MCF 10A (cell line): ENCODE measurements around the gene ROCK1. TPM values are rescaled to one million over a fixed set of nuclear protein-coding genes. Genes with fewer than 3 reads are reported as not detected.

Source experiments
- BruUV-seq: library from RNA; stranded (reverse); fragments of 400-500 nt; replicated peaks from 2 replicates; lab custom pipeline; 2021; lab: Mats Ljungman, UMichigan
- CTCF ChIA-PET: fragments of 300-600 bp; sonication (Branson Sonifier 250); formaldehyde crosslinking; extraction: SDS; loops from one replicate; lab custom pipeline; 2021; ENCODE audit warnings: antibody characterized with exemption, inconsistent platforms; lab: Yijun Ruan, JAX
- POLR2A ChIA-PET: fragments of 300-600, 350-650 bp; sonication (Branson Sonifier 250); formaldehyde crosslinking; extraction: SDS; loops from one replicate; lab custom pipeline; 2020; ENCODE audit warnings: antibody characterized with exemption, inconsistent platforms; lab: Yijun Ruan, JAX
- DNase-seq: peaks from one replicate; pipeline ENCODE4 v3.0.0-alpha.2; 2018; ENCODE audit not compliant: unreplicated experiment
- H3K27ac Mint-ChIP-seq: one replicate; pipeline ENCODE4 v1.8.0; 2022; ENCODE audit warnings: mild to moderate bottlenecking, low read depth, mixed read lengths; ENCODE audit not compliant: unreplicated experiment
- H3K27me3 Mint-ChIP-seq: one replicate; pipeline ENCODE4 v1.8.0; 2022; ENCODE audit warnings: mixed read lengths; ENCODE audit not compliant: insufficient read depth, unreplicated experiment
- H3K36me3 Mint-ChIP-seq: one replicate; pipeline ENCODE4 v1.8.0; 2022; ENCODE audit warnings: mild to moderate bottlenecking, moderate library complexity, mixed read lengths; ENCODE audit not compliant: insufficient read depth, unreplicated experiment
- H3K4me1 Mint-ChIP-seq: one replicate; pipeline ENCODE4 v1.8.0; 2022; ENCODE audit warnings: mixed read lengths; ENCODE audit not compliant: insufficient read depth, unreplicated experiment
- H3K4me3 Mint-ChIP-seq: one replicate; pipeline ENCODE4 v1.8.0; 2022; ENCODE audit warnings: mild to moderate bottlenecking, moderate library complexity, mixed read lengths; ENCODE audit not compliant: unreplicated experiment
- H3K9me3 Mint-ChIP-seq: one replicate; pipeline ENCODE4 v1.8.0; 2022; ENCODE audit warnings: mixed read lengths; ENCODE audit not compliant: unreplicated experiment
- intact Hi-C: fragments of 100-400 bp; cut with micrococcal nuclease; formaldehyde crosslinking; loops from 2 replicates; pipeline ENCODE4 v1.14.1; 2022
- total RNA-seq: library from RNA; stranded (reverse); gene quantifications from 2 replicates; pipeline ENCODE4 v1.2.3, GENCODE V29; 2022
- TF ChIP-seq, protein P1 (sequence below): fragments of 200-600 bp; IDR thresholded peaks from one replicate; pipeline ENCODE4 v1.8.0; 2022; ENCODE audit warnings: antibody characterized with exemption, mild to moderate bottlenecking; ENCODE audit not compliant: unreplicated experiment

The ROCK1 gene
- total RNA-seq, 1 experiment from 2014 or later, result 47.9 TPM

DNA sequence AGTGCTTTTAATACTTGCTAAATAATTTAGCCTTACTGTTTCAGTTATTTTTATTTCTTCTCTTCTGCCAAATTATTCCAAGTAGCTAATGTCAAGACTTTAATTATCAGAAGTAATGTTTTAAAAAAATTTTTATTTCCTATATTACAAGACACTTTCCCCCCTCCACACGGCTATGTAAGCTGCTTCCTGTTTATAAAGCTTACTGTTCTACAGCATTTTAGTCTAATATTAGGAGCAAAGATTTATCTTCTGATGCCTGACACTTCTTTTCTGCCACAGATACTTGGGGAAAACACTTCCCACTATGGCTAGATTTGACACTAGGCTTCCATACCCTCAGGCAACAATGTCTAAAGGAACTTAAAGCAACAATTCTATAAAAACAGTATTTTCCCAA, 62.3 kb downstream of the ROCK1 start:
- Mint-ChIP-seq H3K4me3 (no peak overlapping the region), H3K36me3 (peaks cover 19% of the 10 kb centered on the region), H3K4me1 (peaks cover 23% of the 10 kb centered on the region), H3K9me3 (no peaks in the 10 kb centered on the region), H3K27me3 (no peaks in the 10 kb centered on the region), H3K27ac (no peak overlapping the region)
- ChIA-PET CTCF (interaction anchor here (0.6 to 1.2 kb wide), 3 partner anchors 65 to 563 kb away, joined by 3 read pairs; partner anchors contain the start of gene SNRPD1), POLR2A (interaction anchor here (0.6 to 2.7 kb wide), 4 partner anchors 29 to 193 kb away, joined by 3 to 9 read pairs (median 3); partner anchors contain the start of gene ROCK1)
- TF ChIP-seq, protein P1, sequence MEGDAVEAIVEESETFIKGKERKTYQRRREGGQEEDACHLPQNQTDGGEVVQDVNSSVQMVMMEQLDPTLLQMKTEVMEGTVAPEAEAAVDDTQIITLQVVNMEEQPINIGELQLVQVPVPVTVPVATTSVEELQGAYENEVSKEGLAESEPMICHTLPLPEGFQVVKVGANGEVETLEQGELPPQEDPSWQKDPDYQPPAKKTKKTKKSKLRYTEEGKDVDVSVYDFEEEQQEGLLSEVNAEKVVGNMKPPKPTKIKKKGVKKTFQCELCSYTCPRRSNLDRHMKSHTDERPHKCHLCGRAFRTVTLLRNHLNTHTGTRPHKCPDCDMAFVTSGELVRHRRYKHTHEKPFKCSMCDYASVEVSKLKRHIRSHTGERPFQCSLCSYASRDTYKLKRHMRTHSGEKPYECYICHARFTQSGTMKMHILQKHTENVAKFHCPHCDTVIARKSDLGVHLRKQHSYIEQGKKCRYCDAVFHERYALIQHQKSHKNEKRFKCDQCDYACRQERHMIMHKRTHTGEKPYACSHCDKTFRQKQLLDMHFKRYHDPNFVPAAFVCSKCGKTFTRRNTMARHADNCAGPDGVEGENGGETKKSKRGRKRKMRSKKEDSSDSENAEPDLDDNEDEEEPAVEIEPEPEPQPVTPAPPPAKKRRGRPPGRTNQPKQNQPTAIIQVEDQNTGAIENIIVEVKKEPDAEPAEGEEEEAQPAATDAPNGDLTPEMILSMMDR, result no peak
- DNase-seq, result no peak
- no TSS peak for BruUV-seq
- intact Hi-C loops, result no loop called here

- BruUV-seq, result no TSS peak
- peaks cover 19% of the 10 kb centered on the region for H3K36me3 Mint-ChIP-seq
- intact Hi-C loops, result no loop called here
- CTCF ChIA-PET, result interaction anchor here (0.7 kb wide), 1 partner anchor 77 kb away, joined by 4 read pairs; no protein-coding TSS in a partner anchor
- peaks cover 17% of the 10 kb centered on the region for H3K4me1 Mint-ChIP-seq
- DNase-seq, result no peak
- H3K27me3 Mint-ChIP-seq, result no peaks in the 10 kb centered on the region
- POLR2A ChIA-PET, result no interaction called here
- no peak overlapping the region for H3K27ac Mint-ChIP-seq
- TF ChIP-seq, protein P1, result no peak
- no peak overlapping the region for H3K4me3 Mint-ChIP-seq
- H3K9me3 Mint-ChIP-seq, result no peaks in the 10 kb centered on the region
These were observed 64.5 kb downstream of the ROCK1 start for GRCh38 chr18:21047126-21047525.

- ChIA-PET CTCF (interaction anchor here (0.6 kb wide), 2 partner anchors 19 kb away, joined by 3 to 4 read pairs; no protein-coding TSS in a partner anchor), POLR2A (interaction anchor here (0.7 kb wide), 1 partner anchor 68 kb away, joined by 4 read pairs; no protein-coding TSS in a partner anchor)
- Mint-ChIP-seq H3K36me3 (peaks cover 19% of the 10 kb centered on the region), H3K4me3 (no peak overlapping the region), H3K27ac (no peak overlapping the region), H3K27me3 (no peaks in the 10 kb centered on the region), H3K9me3 (no peaks in the 10 kb centered on the region), H3K4me1 (no peaks in the 10 kb centered on the region)
- intact Hi-C loops, result no loop called here
- no TSS peak for BruUV-seq
- DNase-seq, result no peak
- TF ChIP-seq, protein P1, result no peak
These were observed 71.1 kb downstream of the ROCK1 start for GRCh38 chr18:21040466-21040865.

DNA sequence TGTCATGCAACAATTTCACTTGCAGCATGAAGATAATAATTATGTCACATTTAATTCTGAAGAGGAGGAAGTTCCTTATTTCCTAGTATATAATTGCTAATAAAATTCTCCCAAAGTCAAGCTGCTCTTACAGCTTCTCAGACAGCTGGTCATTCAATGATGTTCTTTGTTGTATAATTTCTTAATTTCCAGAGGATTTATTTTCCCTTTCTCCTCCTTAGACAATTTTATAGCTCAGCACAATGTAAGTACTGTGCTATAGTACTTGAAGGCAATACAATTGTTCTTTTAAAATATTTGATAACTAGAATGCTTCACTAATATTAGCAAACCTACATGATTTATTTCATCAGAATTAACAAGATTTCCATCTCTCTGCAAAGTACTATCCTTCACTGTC, 73.4 kb downstream of the ROCK1 start:
- no peak overlapping the region for H3K27ac Mint-ChIP-seq
- H3K27me3 Mint-ChIP-seq, result no peaks in the 10 kb centered on the region
- CTCF ChIA-PET, result no interaction called here
- no TSS peak for BruUV-seq
- TF ChIP-seq, protein P1, result no peak
- no peaks in the 10 kb centered on the region for H3K4me1 Mint-ChIP-seq
- POLR2A ChIA-PET, result interaction anchor here (0.7 kb wide), 1 partner anchor 73 kb away, joined by 3 read pairs; the partner anchor contains the start of gene ROCK1
- peaks cover 24% of the 10 kb centered on the region for H3K36me3 Mint-ChIP-seq
- H3K9me3 Mint-ChIP-seq, result no peaks in the 10 kb centered on the region
- no peak for DNase-seq
- H3K4me3 Mint-ChIP-seq, result no peak overlapping the region
- intact Hi-C loops, result no loop called here
